NCI-H446 treated with DMSO at 0.1 percent for 48 hours (cell line): Measurements from ENCODE around the gene AP4E1.
"Not testable (repeated sequence)": the region's sequence is repeated elsewhere in the genome, so short reads cannot be mapped to it uniquely, and the experiment has no call there.

ENCODE experiments used
- DNase-seq: peaks from one replicate; lab custom pipeline; 2025; lab: John Stamatoyannopoulos, UW

The AP4E1 gene

GRCh38 chr15:50950745-50951144 lies 42.3 kb downstream of the AP4E1 start:
- DNase-seq, result not testable (repeated sequence)

GRCh38 chr15:50953302-50953701 lies 44.8 kb downstream of the AP4E1 start:
- no peak for DNase-seq

GRCh38 chr15:50954837-50955236 lies 46.4 kb downstream of the AP4E1 start:
- not testable (repeated sequence) for DNase-seq

- DNase-seq, result no peak
Measured at GRCh38 chr15:50959717-50960116, 51.2 kb downstream of the AP4E1 start.

GRCh38 chr15:50964075-50964474 lies 55.6 kb downstream of the AP4E1 start:
- no peak for DNase-seq

GRCh38 chr15:50968353-50968752 lies 59.9 kb downstream of the AP4E1 start:
- DNase-seq, result no peak

- DNase-seq, result no peak
Measured at GRCh38 chr15:50970524-50970923, 62.0 kb downstream of the AP4E1 start.

GRCh38 chr15:50971115-50971514 lies 62.6 kb downstream of the AP4E1 start:
- DNase-seq, result no peak

GRCh38 chr15:50971542-50971941 lies 63.1 kb downstream of the AP4E1 start:
- DNase-seq, result no peak

GRCh38 chr15:50973605-50974004 lies 65.1 kb downstream of the AP4E1 start:
- no peak for DNase-seq

- no peak for DNase-seq
Measured at GRCh38 chr15:50977162-50977561, 68.7 kb downstream of the AP4E1 start.

- DNase-seq, result no peak
Measured at GRCh38 chr15:50978580-50978979, 70.1 kb downstream of the AP4E1 start.

- DNase-seq, result no peak
Measured at GRCh38 chr15:50979041-50979440, 70.6 kb downstream of the AP4E1 start.

- no peak for DNase-seq
Measured at GRCh38 chr15:50993598-50993997, 85.1 kb downstream of the AP4E1 start.

GRCh38 chr15:50996641-50997040 lies 88.2 kb downstream of the AP4E1 start:
- DNase-seq, result no peak

GRCh38 chr15:50997371-50998051 lies 89.0 kb downstream of the AP4E1 start:
- DNase-seq, result no peak

GRCh38 chr15:51004103-51004551 lies 95.6 kb downstream of the AP4E1 start:
- DNase-seq, result no peak

- DNase-seq, result no peak
Measured at GRCh38 chr15:51006336-51006985, 98.0 kb downstream of the AP4E1 start.

- DNase-seq, result peak; percentile 34
Measured at GRCh38 chr15:51007131-51007666, 98.7 kb downstream of the AP4E1 start.

- DNase-seq, result no peak
Measured at GRCh38 chr15:51011212-51011611, 102.7 kb downstream of the AP4E1 start.

- DNase-seq, result no peak
Measured at GRCh38 chr15:51016615-51017014, 108.1 kb downstream of the AP4E1 start.

GRCh38 chr15:51022206-51022605 lies 113.7 kb downstream of the AP4E1 start:
- DNase-seq, result no peak

- DNase-seq, result no peak
Measured at GRCh38 chr15:51023499-51023898, 115.0 kb downstream of the AP4E1 start.
